Smooth muscle cell of the coronary artery (primary cell): ENCODE results near the gene ANKRD35. TPM values are rescaled to one million over a fixed set of nuclear protein-coding genes. Genes with fewer than 3 reads are reported as not detected.

Source experiments
- total RNA-seq: library from RNA; depleted of rRNA; stranded (reverse); fragments of >200 nt; gene quantifications from 2 replicates; pipeline ENCODE4 v1.2.3, GENCODE V29; 2014; ENCODE audit warnings: low replicate concordance

ANKRD35 gene, protein sequence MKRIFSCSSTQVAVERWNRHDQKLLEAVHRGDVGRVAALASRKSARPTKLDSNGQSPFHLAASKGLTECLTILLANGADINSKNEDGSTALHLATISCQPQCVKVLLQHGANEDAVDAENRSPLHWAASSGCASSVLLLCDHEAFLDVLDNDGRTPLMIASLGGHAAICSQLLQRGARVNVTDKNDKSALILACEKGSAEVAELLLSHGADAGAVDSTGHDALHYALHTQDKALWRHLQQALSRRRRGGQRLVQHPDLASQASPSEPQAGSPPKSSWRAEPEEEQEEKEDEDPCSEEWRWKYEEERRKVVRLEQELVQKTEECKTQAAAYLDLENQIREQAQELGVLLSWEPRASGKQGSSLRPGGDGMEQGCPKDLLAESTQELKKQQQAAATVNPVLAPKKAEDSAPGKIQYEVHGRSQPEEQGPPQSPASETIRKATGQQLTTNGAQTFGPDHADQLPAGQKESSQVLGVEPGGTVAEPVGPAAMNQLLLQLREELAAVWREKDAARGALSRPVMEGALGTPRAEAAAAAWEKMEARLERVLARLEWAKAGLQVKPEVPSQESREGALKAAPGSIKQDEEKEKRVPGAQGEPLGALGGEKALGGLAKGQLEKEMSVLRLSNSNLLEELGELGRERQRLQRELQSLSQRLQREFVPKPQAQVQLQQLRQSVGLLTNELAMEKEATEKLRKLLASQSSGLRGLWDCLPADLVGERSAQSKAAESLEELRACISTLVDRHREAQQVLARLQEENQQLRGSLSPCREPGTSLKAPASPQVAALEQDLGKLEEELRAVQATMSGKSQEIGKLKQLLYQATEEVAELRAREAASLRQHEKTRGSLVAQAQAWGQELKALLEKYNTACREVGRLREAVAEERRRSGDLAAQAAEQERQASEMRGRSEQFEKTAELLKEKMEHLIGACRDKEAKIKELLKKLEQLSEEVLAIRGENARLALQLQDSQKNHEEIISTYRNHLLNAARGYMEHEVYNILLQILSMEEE
- total RNA-seq: 0.45 and 1.4 TPM in 2 replicates

DNA sequence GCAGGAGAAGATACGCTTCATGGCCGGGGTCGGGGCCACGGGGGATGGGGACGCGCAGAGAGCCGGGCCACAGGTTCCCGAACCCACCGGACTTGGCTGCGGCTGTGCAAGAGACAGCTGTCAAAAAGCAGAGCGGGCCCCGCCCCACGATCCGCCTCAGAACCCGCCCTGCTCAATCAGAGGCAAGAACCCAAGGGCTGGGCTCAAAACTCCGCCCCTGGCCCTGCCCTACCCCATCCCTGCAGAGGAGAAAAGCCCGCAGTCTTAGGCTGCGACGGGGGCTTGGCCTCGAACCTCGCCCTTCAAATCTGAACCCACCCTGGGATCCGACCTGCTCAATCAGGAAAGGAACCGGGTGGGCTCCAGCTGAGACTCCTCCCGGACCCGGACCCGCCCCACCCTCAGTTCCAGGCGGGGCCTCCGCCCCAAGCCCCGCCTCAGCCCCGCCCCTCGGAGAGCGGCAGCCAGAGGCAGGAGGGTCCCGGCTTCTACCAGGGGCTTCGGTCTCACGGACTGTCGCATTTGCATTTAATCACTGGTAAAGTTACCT is at the start of gene ANKRD35:
Gene ANKRD35, minus strand, starts transcription at position 129 of the 550 bp plus-strand sequence. Its CDS starts 108 bp downstream, at position 21.

DNA sequence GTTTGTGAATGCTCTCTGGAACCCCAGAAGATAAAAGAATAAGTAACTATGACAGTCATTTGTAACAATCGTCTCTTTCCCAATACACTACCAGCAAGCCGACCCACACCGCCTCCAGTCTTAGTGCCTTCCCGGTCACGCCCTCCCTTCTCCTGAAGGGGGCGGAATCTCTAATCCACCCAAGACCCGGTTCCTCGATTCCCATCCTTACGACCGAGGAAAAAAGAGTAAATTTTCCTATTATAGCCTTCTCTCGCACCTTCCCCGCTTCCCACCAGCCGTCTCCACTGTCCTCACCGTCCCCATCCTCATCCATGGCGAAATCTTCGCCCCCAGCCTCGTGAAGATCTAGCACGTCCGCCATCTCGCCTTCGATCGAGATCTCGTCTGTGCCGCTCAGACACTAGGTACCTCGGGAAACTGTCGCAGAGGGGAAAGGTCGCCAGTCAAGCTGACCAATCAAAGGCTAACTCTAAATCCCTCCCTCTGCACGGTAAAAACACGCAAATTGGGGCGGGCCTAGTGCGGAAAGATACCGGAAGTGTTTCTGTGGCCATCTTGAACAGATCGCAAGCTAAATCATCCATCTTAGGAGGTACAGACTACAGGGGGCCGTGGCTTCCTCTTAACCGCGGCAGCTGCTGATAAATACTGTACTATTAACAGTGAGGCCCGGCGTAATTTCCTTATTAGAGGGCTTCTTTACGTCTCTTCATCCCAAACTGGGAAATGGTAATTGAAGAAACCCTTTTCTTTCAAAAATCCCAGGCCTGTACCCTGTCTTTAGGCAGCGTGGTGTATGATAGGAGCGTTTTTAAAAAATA is 41.6 kb upstream of the ANKRD35 start, which contains the start of gene RBM8A:
Gene RBM8A, minus strand, starts transcription at position 422 of the 824 bp plus-strand sequence. Its CDS starts 58 bp downstream, at position 364.

DNA sequence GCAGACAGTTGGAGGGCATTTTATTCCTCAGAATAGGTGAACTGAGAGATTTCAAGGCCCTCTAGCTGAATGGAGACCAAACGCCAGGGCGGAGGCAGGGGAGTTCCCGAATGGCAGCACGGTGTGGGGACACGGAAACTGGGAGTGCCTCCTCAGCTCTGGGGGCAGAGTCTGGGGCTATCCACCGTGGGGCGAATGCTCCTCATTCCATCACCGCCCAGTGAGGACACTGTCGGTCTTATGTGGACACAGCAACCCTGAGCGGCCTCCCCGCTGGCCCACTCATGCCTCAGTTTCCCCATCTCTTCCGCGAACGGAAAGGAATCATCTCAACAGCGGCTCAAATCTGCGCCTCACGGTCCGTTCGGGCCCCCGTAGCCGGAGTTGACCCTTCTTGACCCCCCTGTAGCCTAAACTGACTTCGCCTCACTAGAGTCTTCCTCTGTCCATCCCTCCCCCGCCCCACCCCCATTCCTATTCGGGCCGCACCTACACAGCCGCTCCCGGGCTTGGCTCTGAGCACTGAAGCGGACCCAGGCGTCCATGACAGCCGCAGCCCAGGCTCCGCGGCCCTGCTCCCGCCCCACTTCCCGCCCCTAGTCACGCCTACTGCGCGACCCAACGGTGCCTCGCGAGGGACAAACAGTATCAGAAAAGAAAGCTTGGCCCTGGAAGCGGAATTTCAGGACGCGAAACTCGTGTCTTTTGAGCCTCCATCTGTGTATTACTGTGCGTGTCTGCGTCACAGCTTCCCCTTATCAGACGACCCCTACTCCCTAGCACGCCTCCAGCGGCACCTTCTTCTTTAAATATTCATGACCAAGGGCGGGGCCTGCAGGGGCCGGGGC is 32.7 kb upstream of the ANKRD35 start, which contains the start of gene PEX11B:
Gene PEX11B, minus strand, starts transcription at position 574 of the 848 bp plus-strand sequence. Its CDS starts 29 bp downstream, at position 545.

DNA sequence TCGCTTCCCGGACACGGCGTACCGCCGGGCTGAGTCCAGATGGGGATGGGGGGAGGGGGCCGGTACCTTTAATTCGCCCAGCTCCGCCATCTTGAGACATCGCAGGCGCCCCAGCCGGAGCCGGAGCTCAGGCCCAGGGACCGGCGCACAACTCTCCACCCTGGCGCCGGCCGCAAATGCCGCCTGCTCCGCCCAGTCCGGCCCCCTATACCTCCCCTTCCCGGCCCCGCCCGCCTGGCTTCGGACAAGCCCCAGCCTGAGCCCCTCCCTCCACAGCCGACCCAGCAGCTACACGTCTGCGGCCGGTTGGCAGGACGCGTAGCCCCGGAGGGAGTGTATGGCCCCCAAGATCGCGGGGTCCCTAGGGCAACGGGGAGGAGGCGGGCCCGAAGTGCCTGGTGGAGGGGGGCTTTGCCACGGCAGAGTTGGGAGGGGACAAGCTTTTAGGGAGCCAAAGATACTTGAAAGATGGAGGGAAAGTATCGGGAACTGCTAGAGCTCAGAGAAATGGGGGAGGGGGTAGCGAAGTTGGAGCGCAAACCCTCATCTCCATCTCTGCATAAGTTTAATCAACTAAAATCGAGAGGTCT is 26.7 kb downstream of the ANKRD35 start, which contains the start of gene PIAS3:
Gene PIAS3, minus strand, starts transcription at position 181 of the 590 bp plus-strand sequence. Its CDS starts 91 bp downstream, at position 90.

DNA sequence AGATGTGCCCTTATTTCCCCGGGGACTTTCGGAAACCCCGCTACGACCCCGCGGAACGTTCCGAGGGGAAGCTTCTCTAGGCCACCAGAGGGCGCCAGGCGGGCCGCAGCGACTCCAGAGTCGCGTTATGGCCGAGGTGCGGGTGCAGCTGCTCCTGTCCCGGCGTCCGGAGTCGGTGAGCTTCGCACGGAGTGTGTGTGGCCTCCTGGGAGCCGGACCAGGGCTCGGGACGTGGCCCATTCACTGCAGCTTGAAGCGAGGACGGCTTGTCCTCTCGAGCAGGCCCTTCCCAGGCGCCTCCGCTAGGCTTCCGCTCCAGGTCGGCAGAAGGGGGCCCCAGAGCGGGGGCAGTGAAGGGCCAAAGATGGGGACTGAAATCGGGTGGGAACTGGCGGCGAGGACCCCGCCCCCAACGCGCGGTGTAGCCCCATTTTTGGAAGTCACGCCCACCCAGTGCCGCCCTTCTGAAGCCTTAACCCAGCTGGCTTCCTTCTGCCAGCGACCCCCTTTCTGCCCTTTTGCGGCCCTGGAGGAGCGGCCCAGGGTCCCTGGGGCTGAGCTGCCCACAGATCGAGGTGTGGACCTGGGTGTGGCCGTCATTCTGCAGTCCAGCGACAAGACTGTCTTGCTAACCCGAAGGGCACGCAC is 40.0 kb downstream of the ANKRD35 start, which contains the start of gene NUDT17:
Gene NUDT17, plus strand, starts transcription at position 117 of the 648 bp plus-strand sequence. Its CDS starts 11 bp downstream, at position 128.

DNA sequence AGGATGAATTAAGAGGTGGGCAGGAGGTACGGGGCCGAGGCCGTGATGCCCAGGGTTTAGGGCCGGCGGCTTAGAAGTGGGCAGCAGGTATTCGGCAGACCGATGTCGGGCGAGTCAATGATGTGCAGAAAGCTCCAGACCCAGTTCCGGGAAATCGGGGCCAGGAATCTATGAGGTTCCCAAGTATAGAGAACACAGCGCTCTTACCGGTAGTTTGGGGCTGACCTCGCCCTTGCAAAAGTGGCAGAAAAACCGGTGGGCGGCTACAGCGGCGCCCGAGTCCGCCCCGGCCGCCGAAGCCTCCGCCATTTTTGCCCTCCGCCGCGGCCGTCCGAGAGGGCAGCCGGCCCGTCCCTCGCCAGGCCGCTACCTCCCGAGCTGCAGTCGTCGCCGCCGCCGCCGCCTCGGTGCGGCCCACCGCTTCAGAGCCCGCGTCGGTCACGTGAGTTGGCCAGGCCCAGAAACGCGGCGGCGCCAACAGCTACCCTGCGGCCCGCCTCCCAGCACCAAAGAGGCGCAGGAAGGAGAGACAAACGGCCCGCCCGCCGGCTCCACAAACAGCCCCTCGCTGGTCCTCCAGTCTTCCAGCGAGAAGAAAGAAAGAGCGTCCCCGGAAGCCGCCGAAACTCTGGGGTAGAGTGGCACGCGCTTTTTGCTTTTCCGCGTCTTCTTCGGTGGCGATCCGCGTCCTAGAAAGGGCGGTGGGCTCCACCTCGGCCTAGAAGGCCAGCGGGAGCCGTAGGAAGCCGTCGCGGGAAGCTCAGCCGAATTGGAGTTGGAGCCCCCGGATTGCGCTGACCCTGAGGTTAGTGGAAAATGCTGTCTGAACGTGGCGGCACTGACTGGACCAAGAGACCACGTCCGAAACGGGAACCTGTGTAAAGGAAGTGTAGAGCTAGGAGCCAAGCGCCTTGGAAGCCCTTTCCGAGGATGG is 61.8 kb downstream of the ANKRD35 start, which contains the start of the genes POLR3C and RNF115:
Gene POLR3C, plus strand, starts transcription at position 636 of the 934 bp plus-strand sequence. CDS start 1,577 bp downstream, outside the sequence.
Gene RNF115, minus strand, starts transcription at position 531 of the 934 bp plus-strand sequence. Its CDS starts 222 bp downstream, at position 309.

Other genes starting within 250 kb of the ANKRD35 start
- 0.08 TPM in 1 of 2 replicates, not detected in the other for gene PDZK1, start 178.5 kb downstream of the ANKRD35 start, total RNA-seq
- 0.12 TPM in 1 of 2 replicates, not detected in the other for gene CD160, start 166.4 kb downstream of the ANKRD35 start, total RNA-seq
- gene RNF115, start 61.8 kb downstream of the ANKRD35 start, total RNA-seq: 7.7 and 8.9 TPM in 2 replicates
- gene POLR3C, start 61.7 kb downstream of the ANKRD35 start, total RNA-seq: 21.0 and 28.4 TPM in 2 replicates
- 1.2 and 4.4 TPM in 2 replicates for gene NUDT17, start 40.2 kb downstream of the ANKRD35 start, total RNA-seq
- 2.5 and 6.3 TPM in 2 replicates for gene PIAS3, start 26.8 kb downstream of the ANKRD35 start, total RNA-seq
- 0.23 and 7.4 TPM in 2 replicates for gene ITGA10, start 24.2 kb upstream of the ANKRD35 start, total RNA-seq
- 22.6 and 25.1 TPM in 2 replicates for gene PEX11B, start 32.9 kb upstream of the ANKRD35 start, total RNA-seq
- 154 and 166 TPM in 2 replicates for gene RBM8A, start 41.6 kb upstream of the ANKRD35 start, total RNA-seq
- gene LIX1L, start 72.2 kb upstream of the ANKRD35 start, total RNA-seq: 8.4 and 15.4 TPM in 2 replicates
- 0.15 and 0.35 TPM in 2 replicates for gene ANKRD34A, start 78.7 kb upstream of the ANKRD35 start, total RNA-seq
- 15.6 and 23.4 TPM in 2 replicates for gene POLR3GL, start 78.8 kb upstream of the ANKRD35 start, total RNA-seq
- gene TXNIP, start 110.7 kb upstream of the ANKRD35 start, total RNA-seq: 59.5 and 488 TPM in 2 replicates
- not detected in 2 replicates for gene HJV, start 135.9 kb upstream of the ANKRD35 start, total RNA-seq